Measurements from ENCODE around the gene MFF. TPM values are rescaled to one million over a fixed set of nuclear protein-coding genes. Genes with fewer than 3 reads are reported as not detected.
"Not testable (repeated sequence)": the region's sequence is repeated elsewhere in the genome, so short reads cannot be mapped to it uniquely, and the experiment has no call there.

MFF gene
- total RNA-seq, 1 donor from 2014 or later, result 110 TPM

DNA sequence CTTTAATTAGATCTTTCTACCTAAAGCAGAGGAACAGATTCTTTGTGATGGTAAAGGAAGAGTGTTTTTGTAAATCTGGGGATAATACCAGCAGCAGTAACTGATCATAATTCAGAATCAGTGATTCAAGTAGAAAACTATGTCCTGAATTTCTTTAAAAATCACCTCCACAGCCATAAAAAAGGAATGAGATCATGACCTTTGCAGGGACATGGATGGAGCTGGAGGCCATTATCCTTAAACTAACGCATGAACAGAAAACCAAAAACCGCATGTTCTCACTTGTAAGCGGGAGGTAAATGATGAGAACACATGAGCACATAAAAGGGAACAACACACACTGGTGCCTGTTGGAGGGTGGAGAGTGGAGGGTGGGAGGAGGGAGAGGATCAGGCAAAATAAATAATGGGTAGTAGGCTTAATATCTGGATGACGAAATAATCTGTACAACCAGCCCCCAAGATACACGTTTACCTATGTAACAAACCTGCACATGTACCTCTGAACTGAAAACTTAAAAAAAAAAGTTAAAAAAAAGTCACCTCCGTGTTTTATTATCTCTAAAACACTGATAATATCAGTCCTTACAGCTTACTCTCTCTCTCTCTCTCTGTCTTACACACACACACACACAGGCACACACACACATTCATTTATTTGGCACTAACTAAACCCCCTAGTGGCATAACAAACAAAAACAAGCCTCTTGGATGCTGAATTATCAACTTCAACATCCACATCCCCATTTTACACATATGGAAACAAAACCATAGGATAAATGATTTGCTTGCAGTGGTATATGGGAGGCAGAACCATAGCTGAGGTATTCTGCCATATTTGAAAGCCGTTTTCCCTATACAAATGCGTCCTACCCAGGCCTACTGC lies 52.7 kb downstream of the MFF start:
- DNase-seq (ENCODE audit: low read depth), result no peak

DNA sequence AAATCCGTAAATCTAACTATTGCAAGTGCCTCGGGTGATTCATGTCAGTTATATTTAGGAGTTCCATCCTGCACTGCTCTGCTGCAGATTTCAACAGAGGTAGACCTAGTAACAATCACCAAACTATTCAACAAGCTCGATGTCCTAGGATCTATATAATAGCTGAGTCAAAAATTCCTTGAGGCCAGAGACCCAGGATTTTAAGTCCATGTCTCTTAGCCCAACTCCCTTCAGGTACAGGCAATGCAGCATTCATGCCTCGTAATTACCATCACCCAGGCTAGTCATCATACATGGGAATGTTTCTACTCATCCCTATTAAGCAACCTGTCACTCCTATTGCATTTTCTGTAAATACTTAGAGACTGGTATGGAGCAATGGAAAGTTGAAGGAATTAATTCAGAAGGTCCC lies 53.3 kb downstream of the MFF start:
- DNase-seq (ENCODE audit: low read depth), result no peak

- DNase-seq (ENCODE audit: low read depth), result no peak
Observed at GRCh38 chr2:227379095-227379494, 54.0 kb downstream of the MFF start, which contains the start of gene TM4SF20. TM4SF20 (minus strand) TSS chr2:227379306; CDS start chr2:227379268, 38 bp downstream.

DNA sequence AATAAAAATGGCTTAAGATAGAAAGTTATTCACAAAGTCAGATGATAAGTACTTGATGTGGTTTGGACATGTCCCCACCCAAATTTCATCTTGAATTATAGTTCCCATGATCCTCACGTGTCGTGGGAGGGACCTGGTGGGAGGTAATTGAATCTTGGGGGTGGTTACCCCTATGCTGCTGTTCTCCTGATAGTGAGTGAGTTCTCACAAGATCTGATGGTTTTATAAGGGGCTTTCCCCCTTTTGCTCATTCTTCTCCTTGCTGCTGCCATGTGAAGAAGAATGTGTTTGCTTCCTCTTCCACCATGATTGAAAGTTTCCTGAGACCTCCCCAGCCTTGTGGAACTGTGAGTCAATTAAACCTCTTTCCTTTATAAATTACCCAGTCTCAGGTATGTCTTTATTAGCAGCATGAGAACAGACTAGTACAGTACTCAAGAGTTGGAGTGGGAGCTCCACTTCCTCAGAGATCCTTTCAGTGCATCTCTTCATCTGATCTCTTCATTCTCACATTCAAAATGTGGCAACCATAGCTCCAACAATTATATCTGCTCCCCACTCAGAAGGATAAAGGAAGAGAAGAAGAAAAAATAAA lies 57.3 kb downstream of the MFF start:
- DNase-seq (ENCODE audit: low read depth), result not testable (repeated sequence)

- no peak for DNase-seq (ENCODE audit: low read depth)
Observed at GRCh38 chr2:227383686-227384085, 58.6 kb downstream of the MFF start.

DNA sequence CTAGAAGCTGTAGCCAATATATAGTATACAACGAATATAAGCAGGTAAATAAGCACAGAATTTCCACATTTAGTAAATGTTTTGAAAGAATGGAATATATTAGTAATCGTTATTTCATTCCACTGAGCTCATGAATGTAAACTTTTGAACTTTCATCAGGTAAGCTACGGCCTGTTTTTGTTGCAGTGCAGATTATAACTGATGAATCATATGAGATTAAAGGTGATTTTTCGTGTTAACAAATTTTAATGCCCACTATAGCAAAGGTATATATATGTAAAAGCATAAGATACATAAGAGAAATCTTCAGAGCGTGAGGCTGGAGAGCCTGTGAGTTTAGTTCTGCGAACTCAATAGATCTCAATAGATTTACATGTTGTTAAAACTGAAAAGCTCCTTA lies 61.6 kb downstream of the MFF start:
- no peak for DNase-seq (ENCODE audit: low read depth)

GRCh38 chr2:227387583-227387982 lies 62.5 kb downstream of the MFF start, which contains the start of gene SCYGR1:
SCYGR1 (minus strand) TSS chr2:227387949; CDS start chr2:227387949, 0 bp downstream.
- not testable (repeated sequence) for DNase-seq (ENCODE audit: low read depth)

DNA sequence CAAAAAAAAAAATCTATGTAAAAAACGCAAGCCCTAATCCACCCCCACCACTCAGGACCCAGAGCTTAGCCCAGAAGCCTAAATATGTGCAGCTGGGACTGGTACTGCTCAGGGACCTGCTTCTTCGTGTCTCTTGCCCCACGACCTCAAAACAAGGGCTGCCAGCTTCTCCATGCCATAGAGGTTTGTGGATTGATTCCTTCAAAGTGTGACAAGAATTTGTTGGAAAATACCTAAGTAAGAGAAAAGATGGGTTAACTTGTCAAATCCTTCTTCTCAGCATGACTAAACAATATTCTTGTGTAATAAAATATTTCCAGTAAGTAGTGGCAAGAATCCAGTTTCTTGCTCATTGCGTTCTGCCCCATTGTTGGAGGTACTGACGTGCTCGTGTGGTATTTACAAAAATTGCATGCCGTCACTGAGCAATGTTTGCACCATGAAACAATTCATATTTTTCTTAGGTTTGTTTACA lies 63.5 kb downstream of the MFF start:
- DNase-seq (ENCODE audit: low read depth), result peak; percentile 40

- DNase-seq (ENCODE audit: low read depth), result no peak
Observed at GRCh38 chr2:227389231-227389630, 64.2 kb downstream of the MFF start.

DNA sequence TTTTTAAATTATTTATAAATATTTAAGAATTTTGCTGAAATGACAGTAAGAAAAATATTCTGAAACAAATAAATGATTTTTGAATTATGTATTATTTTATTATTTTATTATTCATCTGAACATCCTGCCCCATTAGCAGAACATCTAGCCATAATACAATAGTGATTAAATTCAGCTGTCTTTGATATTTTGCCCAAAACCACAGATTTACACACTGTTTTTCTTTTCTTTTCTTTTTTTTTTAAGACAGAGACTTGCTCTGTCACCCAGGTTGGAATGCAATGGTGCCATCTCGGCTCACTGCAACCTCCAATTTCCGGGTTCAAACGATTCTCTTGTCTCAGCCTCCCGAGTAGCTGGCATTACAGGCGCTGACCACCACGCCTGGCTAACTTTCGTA lies 64.6 kb downstream of the MFF start:
- DNase-seq (ENCODE audit: low read depth), result no peak

- no peak for DNase-seq (ENCODE audit: low read depth)
Observed at GRCh38 chr2:227390468-227391256, 65.6 kb downstream of the MFF start.

- DNase-seq (ENCODE audit: low read depth), result no peak
Observed at GRCh38 chr2:227394401-227394800, 69.3 kb downstream of the MFF start.

- peak; percentile 58 for DNase-seq (ENCODE audit: low read depth)
Observed at GRCh38 chr2:227395556-227395955, 70.5 kb downstream of the MFF start.

- DNase-seq (ENCODE audit: low read depth), result no peak
Observed at GRCh38 chr2:227397562-227397961, 72.5 kb downstream of the MFF start.

DNA sequence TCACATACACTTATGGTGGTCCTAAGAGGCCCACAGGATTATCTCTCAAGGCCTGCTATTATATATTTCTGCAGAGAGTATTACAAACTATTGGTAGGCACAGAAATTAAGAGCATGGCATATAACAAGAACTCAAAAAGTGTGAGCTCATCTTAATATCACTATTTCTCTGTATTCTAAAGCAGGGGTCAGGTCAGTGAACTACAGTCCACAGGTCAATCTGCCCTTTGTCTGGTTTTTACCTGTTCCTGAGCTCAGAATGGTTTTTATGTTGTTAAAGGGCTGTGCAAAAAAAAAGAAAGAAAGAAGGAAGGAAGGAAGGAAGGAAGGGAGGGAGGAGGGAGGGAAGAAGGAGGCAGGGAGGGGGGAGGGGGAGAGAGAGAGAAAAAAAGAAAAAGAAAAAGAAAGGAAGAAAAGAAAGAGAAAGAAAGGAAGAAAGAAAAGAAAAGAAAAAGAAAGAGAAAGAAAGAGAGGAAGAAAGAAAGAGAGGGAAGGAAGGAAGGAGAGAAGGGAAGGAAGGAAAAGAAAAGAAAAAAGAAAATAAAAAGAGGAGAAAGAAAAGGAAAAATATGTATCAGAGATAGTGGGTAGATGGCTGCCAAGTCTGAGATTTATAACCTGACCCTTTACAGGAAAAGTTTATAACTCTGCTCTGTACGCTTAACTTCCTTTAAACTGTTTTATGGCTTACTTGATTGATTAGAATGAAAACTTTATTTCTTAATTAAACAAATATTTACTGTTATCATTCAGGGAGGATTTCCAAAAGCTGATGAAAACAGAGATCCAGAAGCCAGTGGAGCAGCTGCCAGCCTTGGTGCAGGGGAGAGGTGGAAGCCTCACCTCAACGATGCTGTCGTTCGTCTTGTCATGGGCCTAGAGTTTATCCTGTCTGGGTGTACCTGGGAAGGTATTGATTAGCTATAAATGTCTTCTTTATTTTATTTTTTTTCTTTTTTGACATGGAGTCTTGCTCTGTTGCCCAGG lies 73.9 kb downstream of the MFF start:
- DNase-seq (ENCODE audit: low read depth), result no peak

GRCh38 chr2:227401550-227401949 lies 76.5 kb downstream of the MFF start:
- no peak for DNase-seq (ENCODE audit: low read depth)

- DNase-seq (ENCODE audit: low read depth), result no peak
Observed at GRCh38 chr2:227402321-227402720, 77.3 kb downstream of the MFF start.

- DNase-seq (ENCODE audit: low read depth), result peak; percentile 89
Observed at GRCh38 chr2:227402959-227403358, 77.9 kb downstream of the MFF start.

GRCh38 chr2:227404585-227405271 lies 79.7 kb downstream of the MFF start:
- DNase-seq (ENCODE audit: low read depth), result no peak
